CD4-positive, alpha-beta T cell treated with Interleukin-21 for 1 hour (primary cell): ENCODE data around the gene CPZ.

Experiments used
- DNase-seq: peaks from one replicate; pipeline ENCODE4 v3.0.0-alpha.2; 2020

Gene CPZ

DNA sequence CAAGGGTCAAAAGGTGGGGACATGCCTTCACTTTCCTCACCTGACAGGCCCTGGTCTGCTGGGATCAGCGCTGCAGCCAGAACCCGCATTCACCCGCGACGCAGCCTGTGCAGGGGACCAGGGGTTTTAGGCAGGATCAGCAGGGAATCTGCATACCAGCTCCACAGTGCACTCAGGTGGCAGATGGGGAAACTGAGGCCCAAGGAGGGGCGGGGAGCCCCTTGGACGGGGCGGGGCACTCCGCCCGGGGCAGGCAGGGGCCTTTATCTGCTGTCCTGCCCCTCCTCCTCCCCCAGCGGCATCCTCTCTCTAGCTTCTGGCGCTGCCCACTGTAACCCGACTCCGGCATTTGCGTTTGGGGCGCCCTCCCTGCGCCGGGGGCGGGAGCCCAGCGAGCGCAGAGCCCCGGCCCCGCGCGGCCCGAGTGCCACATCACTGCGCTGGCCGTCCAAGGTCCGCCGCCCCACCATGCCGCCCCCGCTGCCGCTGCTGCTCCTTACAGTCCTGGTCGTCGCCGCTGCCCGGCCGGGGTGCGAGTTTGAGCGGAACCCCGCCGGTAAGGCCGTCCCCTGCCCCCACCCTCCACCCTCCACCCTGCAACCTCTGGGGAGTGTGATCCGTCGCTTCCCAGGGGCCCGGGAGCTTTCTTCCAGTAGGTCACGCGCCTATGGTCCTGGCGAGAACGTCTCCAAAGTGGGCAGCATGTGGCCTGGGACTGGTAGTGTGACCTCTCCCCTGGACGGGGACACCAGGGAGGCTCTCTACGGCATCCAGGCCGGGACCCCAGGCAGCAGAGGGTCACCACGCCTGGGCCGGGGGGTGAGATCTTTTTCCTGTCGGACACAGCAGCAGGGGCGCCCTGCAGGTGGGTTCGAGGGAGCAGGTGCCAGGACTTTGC, at the start of gene CPZ:
Gene CPZ, plus strand, starts transcription at position 400 of the 898 bp plus-strand sequence. Its CDS starts 69 bp downstream, at position 469.
- no peak for DNase-seq

DNA sequence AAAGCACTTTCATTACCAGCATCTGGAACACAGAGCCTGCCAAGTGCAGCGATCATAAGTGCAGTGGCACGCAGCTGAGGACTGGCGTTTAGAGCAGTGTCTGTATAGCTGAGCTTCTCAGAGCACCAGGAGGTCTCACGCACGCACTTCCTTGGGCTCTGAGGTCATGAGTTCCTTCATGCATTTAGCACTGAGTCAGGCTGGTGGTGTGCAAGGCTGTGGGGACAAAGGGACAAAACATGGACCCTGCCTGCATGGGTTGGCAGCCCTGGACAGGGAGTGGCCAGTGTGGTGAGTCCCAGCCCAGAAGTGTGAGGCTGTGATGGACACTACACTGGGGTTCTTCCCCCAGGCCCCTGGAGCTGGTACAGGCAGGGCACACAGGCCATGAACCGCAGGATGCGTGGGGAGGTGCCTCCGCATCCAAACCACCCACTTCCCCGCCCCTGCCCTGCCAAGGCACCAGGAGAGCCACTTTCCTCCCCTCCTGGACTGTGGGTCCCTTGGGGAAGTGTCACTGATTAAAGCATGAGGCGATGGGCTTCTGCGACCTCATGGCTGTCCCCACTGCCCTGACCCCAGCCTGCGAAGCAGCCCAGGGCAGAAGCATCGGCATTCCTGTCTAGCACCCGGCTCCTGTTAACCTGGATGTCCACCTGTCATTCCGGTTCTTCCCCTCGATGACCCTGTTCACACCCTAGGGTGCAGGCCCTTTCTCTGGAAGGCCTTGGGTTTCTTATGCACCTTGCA, 49.6 kb upstream of the CPZ start:
- no peak for DNase-seq

DNA sequence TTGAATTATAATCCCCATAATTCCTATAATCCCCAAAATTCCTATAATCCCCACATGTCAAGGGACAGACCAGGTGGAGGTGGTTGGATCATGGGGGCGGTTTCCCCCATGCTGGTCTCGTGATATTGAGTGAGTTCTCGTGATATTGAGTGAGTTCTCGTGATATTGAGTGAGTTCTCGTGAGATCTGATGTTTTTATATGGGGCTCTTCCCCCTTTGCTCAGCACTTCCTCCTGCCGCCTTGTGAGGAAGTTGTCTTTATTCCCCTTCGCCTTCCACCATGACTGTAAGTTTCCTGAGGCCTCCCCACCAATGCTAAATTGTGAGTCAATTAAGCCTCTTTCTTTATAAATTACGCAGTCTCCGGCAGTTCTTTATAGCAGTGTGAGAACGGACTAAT, 48.9 kb upstream of the CPZ start:
- no peak for DNase-seq

DNA sequence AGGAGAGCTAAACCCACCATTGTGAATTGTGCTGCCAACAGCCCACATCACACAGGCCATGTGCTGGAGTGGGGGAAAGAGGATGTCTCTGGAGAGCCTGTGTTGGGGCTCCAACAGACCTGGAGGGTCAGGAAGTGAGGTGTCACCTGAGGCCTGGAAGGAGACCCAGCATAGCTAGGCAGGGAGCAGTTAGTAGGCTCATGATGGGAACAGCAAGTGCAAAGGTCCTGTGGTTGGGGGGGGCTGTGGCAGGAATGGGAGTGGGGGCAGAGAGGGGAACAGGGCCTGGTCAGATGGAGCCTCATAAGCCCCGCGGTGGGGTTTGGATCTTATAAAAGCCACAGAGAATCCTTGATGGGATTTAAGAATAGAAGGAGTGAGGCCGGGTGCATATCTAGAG, 48.3 kb upstream of the CPZ start:
- DNase-seq = no peak

DNA sequence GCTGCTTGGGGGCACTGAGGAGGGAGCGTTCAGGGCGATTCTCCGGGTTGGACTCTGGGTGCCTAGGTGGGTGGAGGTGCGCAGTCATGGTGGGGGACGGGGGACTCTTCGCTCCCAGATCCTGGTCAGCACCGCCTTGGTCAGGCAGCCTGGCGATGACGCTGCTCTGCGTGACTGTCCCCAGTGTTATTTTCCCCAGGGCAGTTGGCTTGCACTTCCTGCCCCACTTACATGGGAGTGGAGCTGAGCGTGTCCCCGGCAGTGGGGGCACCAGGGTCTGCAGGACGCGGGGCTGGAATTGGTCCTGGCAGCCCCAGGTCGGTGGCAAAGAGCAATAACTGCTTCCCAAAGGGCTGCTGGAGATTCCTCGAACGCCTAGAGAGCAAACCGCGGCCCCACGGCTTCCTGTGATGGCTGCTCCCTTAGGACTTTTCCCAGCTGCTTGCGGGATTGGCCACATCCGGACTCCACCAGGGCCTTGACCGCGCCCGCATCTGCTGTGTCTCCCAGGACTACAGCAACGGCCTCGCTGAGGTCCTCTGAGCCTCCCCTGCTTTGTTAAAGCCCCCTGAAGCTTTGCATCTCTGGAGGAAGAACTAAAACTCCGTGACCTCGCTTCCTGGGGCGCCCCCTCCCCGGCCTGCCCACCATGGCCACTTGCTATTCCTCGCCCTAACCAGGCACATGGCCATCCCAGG, 47.7 kb upstream of the CPZ start:
- DNase-seq = no peak

DNA sequence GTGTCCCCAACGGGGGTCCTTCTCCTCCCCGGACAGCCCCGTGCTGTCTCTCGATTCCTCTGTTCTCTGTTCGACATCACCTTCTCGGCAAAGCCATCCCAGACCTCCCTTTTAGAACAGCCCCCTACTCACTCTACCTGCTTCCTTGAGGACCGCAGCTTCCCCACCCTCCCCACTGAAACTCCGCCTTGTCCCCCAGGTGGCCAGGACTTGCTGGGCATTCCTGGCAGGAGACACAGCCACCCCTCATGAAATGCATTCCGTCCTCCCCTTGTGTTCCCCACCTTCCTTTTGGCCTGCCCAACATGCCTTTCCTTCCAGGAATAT, 47.2 kb upstream of the CPZ start:
- DNase-seq = no peak

- DNase-seq = no peak
These were observed 45.8 kb upstream of the CPZ start for GRCh38 chr4:8546766-8547107.

- DNase-seq = no peak
These were observed 45.3 kb upstream of the CPZ start for GRCh38 chr4:8547108-8547911.

GRCh38 chr4:8547912-8548730, 44.4 kb upstream of the CPZ start:
- DNase-seq = no peak

DNA sequence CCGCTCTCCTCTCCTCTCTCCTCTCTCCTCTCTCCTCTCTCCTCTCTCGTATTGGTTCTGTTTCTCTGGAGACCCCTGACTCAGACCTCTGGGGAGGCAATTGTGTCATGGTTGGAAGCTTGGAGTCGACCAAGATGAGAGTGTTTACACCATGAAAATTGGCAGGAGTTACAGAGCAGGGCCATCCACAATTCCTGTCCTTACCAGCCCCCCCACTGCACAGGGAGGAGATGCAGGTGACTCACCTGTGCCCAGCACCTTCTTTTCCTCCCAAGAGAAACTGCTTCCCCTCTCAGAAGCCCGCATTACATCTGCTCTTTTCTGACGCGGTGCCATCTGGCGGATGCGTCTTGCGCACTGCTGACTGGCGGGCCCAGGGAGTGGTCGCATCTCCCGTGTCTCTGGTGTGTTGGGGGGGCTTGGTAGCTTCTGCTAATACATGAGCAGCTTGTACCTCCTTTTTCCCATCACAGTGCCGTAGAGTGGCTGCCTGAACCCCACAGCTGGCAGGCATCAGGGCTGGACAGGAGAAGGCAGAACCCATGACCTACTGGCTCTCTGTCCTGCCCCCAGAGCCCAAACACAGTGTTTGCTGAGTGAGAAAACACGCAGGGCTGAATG, 43.7 kb upstream of the CPZ start:
- no peak for DNase-seq

DNA sequence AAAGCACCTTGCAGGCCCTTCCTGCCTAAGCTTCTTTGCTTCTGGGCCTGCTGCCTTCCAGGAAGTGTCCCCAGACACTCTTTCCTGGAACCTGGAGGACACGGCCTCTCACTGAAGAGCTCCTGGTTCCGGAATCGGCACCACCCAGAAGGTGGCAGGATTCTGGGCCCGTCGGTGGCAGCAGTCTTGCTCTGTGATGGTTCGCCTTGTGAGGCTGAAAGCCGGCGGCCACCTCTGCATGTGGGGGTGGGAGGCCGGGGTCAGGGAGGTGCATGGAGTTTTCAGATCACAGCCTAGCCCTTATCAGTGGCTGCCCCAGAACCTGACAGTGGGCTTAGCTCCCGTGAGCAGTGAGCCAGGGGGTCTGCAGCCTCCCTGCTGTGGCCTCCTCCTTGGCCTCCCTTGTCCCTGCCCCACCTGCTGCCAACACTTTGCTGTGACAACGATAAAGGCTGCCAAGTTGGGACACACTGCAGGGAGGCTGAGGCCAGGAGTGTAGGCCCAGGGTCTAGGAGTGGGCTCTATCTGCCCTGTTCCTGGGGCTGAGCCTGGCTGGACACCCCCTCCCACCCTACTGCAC, 43.1 kb upstream of the CPZ start:
- no peak for DNase-seq

- DNase-seq = no peak
These were observed 41.9 kb upstream of the CPZ start for GRCh38 chr4:8550691-8551090.

DNA sequence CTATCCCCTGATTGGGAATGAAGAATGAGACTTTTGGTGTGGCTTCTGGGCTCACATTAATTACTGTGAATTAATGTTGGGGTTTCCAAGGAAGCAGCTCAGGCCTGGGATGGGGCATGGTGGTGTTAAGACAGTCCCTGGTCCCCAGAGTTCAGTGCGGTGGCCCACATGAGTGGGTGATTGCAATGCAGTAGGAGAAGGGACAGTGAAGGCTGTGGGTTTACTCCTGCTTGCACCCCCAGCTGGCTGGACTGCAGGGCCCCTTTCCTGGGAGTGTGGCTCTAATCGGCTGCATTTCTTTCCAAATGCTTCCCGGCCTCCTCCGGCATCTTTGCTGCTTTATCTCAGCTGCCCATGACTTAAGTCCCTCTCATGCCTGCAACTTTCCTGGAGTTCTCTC, 40.5 kb upstream of the CPZ start:
- no peak for DNase-seq

- DNase-seq = no peak
These were observed 39.9 kb upstream of the CPZ start for GRCh38 chr4:8552581-8553205.

DNA sequence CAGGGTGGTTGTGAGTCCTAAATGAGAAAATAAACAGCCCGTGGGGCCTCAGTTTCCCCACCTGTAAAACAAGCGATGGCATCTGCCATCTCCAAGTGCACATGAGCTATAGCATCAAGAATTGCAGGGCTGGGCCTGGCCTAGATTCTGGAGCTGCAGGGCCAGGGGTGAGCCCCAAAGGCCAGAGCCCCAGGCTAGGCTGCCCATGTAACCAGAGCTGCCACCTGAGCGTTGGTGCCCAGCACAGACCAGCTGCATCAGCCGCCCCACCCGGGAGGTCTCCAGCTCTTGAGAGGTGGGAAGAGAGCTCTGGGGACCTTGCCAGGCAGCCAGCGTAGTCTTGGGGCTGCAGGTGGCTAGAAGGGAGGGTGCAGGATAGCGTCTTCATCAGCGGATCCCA, 39.3 kb upstream of the CPZ start:
- no peak for DNase-seq

DNA sequence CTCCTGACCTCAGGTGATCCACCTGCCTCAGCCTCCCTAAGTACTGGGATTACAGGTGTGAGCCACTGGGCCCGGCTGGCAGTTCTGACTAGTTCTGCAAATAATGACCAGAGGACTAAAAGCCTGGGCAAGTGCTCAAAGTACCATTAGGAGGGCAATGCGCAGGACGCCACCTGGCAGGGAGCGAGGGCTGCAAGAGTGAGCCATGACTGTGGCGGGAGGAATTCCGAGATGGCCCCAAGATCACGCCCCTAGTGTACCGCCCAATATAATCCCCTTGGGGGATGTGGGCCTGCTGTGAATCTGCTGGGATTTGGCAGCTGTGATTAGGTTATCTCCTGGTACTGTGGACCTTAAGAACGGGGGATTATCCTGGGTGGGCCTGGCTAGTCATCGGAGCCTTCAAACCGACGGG, 38.6 kb upstream of the CPZ start:
- no peak for DNase-seq

DNA sequence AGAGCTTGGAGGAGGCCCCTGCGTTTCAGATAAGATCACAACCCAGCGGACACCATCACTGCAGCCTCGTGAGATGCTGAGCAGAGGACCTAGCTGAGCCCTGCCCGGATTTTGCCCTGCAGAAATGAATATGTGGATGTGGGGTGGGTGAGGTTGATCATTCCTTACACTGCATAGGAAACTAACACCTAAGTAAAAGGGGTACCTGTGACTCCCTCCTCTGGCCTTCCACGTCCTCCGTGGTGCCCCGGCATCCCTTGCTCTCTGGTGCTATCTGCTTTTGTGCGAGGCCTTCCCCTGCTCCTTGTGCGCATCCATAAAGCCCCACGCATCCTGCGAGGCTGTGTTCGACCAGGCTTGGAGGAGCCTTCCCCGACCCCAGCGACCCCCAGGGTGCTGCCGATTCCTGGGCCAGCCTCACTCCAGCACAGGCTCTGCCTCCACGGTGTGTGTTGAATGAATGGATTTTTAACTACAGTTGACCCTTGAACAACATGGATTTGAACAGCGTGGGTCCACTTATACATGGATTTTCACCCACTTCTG, 37.9 kb upstream of the CPZ start:
- DNase-seq = no peak

DNA sequence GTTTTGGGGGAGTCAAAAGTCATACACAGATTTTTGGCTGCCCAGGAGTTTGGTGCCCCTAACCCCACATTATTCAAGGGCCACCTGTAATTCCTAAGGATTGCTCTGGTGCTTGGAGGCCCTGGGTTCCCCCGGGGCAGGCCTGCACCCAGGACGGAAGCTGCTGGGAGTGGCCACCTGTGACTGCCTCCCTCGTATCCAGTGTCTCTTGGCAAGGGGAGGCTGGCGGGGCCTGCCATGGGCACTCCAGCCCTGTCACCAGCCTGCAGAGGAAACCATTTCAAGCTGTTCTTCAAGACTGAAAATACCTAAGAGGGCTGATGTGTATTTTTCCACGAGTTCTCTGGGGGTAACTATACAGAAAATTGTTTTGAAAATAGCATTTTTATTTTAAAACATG, 36.8 kb upstream of the CPZ start:
- DNase-seq = no peak

DNA sequence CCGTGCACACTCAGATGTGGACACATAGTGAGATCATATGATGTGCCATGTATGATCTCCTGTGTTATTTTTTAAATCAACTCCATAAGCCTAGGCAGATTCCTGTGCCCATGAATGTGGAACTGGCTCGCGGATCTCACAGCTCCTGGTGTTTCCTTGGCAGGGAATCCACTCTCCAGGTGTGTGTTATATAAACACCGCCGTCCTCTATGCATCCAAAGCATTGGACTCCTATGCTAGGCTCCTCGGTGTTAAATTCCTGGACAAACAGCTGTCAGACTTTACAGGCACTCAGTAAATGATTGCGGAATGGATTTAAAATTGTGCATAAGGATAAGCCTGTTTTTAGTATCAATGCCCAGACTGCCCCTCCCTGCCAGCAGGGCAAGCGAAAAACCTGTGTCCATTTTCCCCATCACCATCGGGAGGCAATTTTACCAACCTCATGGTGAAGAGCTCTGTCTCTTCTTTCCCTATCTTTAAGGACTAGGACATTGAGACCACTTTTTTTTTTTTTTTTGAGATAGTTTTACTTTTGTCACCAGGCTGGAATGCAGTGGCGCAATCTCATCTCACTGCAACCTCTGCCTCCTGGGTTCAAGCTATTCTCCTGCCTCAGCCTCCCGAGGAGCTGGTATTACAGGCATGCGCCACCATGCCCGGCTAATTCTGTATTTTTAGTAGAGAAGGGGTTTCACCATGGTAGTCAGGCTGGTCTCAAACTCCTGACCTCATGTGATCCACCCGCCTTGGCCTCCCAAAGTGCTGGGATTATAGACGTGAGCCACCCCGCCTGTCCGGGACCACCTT, 36.0 kb upstream of the CPZ start:
- DNase-seq = no peak
